Stimulated activated CD4-positive, alpha-beta T cell treated with anti-CD3 and anti-CD28 coated beads, Interleukin-4, amount 100 ng/mL, for 1 hour (primary cell): ENCODE data around the gene CFDP1.

Source experiments
- DNase-seq: peaks from one replicate; pipeline ENCODE4 v3.0.0-alpha.2; 2020

Gene CFDP1

DNA sequence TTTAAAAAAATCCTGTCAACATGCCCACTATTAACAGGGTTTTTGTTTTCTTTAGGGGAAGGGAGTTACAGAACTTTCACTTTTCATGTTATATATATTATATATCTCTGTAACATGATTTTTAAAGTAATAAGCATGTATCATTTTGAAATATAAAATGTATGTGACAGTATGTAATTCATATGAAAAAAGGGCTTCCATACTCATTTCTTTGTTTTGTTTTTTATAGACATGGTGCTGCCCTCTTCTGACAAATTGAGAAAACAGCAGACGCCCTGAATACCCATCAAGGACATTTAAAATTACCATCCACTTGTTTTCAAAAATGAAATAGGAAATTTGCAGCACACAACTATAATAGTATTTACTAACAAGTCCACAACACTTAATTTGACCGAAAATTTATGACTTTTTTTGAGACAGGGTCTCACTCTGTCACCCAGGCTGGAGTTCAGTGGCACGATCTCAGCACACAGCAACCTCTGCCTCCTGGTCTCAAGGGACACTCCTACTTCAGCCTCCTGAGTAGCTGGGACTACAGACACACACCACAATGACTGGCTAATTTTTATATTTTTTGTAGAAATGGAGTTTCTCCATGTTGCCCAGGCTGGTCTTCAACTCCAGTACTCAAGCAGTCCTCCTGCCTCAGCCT is 30.4 kb downstream of the CFDP1 start:
- no peak for DNase-seq

DNA sequence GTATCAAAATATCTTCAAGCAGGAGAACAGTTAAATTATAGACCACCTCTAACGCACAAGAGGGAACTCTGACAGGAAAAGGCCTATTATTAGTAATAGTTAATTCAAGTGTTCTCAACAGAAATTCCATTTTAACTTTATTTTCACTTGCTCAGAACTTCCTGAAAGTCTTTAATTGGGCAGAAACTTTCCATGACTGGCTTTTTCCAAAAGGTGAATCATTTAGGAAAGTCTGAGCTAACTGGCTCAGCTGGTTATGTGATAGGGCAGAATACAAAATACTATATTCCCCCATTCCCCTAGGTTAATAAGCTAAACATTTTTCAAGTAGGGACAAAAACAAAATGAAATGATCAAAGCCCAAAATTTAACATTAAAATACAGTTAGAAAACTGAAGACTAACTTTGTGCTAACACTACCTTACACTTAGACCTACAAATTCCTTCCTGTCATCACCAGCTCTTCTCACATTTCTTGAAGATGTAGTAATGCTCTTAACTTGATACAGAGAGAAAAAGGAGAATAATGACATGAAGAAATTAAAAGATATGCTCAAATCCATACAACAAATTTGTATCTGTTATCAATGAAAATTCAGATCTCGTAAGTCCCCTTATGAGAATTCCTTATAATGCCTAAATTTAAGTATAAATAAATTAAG is 31.0 kb downstream of the CFDP1 start:
- DNase-seq, result no peak

DNA sequence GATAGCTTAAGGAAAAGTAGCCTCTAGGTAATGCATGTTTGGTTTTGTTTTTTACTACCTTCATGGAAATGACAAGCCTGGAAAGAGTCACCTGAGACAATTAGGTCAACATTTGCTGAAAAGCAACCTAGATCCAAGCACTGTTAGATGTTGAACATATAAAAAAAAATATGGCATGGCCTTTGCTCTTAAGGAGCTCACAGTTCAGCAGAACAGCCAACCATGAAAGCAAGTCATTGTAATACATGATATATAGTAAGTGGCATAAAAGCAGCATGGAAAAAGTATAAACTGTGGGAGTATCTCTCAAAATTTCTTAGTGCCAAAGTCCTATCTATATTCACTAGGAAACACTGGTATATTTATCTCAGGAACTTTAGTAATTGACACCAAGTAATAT is 31.6 kb downstream of the CFDP1 start:
- no peak for DNase-seq

DNA sequence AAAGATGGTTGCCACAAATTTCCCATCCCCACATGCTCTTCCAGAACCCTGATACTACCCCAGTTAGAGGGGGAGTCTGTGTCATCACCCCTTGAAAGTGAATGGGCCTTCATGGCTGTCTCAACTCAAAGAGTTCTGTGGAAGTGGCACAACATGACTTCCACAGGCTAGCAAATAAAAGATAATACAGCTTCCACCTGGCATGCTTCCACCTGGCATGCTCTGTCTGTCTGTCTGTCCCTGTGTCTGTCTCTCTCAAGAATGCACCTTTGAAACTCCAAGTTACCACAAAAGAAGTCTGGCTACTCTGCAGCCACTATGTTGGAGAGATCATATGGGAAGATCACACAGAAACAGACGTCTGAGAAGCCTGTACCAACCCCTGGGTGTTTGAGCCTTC is 35.0 kb downstream of the CFDP1 start:
- no peak for DNase-seq

DNA sequence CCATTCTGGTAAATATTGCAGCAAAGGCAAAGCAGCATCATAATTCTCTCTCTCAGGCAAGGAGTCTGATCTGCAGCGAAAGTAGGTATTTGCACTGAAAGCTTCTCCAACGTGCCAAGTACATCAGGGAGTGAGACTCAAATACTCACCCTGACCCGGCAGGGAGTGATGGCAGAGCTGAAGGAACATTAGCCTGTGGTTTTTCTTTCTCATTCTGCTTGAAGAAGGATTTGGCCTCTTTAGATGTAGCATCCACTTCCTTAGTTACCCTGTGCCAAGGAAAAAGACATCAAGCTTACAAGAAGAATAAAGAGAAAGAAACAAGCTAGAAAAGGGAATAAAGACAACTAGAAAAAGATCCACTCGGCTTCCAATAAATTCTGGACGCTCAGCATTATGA is 38.4 kb downstream of the CFDP1 start:
- DNase-seq, result no peak

DNA sequence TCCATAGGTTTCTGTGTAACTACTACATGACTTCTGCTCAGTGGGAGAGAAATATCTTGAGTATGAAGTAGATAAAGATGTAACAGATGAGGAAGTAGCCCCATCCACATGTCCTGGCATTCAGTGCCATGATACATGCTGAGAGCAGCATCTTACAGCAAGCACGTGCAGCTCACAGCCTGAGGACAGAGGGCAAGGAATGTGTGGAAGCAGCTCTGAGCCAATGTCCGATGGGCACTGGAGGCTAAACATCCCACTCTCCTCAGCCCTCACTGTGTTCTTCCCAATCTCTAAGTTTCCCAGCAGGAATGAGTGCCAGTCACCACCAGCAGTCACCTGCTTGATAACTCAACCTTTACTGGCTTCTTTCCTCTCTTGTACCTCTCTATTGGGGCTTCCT is 40.4 kb downstream of the CFDP1 start:
- DNase-seq, result no peak

DNA sequence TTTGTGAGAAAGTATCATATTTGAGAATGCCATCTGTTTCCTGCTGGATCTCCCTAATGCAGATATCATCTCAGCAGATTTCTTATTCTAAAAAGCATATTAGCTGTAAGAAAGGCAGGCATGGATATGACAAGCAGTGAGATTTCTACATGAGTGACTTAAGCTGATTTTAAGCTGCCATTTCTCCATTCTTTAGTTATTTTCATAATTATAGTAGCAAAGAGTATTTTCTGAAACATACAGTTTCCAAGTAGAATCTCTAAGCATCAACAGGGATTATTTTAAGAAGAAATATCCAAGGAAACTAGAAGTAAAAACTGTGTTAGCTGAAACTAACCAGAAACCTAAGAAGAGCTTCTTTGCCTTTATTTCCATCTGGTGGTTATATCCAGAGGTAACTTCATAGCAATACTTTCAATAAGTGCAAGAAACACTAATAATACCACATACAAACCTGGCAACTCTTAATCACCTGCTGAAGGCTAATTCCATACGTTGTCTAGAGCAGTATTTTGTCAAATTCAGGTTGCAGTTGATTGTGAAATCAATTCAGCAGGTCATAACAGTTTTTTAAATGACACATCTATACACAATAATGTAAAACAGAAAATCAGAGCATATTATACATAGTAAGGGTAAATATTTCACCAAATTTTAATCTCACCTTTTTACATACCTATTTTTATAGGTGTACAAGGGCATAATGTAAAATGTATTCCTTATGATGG is 42.2 kb downstream of the CFDP1 start:
- DNase-seq, result no peak

DNA sequence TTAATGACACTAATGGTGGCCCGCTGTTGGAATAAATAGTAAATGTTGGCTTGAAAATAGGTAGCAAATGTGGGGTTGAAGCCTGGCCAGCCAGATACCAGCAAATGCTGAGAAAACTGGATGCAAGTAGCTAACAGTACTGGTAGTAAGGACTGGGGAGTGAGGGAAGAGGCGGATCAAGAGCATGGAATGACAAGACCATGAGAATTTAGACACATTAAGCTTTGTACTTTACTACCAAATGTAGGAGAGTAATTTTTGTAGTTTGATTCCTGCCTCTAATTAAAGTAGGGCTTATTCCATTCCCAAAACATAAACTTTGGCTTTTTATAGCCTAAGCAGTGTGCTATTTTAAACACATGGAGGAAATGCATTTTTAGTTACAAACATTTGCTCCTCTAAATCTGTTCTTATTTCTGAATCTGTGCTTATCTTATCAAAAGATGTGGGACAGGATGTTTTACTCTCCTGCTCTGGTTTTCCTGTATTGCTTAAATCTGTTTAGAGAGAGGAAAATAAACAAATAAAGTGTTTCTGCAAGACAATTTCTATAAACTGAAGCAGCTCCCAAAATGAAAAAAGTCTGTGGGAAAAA is 44.1 kb downstream of the CFDP1 start:
- no peak for DNase-seq

DNA sequence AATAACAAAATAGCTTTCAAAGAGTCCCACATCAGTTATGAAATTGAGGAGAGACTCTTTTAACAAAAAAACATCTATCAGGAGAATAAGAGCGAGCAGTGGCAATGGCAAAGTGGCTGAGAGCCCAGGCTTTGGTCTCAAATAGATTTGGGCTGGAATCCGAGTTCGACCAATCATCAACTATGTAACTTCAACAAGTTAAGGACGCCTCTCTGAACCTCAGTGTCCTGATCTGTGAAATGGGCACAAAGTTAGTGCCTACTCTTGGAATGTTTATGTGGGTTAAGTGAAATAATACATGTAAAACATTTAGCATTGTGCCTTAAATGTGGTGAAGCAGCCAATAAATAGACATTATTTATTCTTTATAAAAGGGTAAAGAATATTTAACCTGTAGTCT is 45.4 kb downstream of the CFDP1 start:
- no peak for DNase-seq

DNA sequence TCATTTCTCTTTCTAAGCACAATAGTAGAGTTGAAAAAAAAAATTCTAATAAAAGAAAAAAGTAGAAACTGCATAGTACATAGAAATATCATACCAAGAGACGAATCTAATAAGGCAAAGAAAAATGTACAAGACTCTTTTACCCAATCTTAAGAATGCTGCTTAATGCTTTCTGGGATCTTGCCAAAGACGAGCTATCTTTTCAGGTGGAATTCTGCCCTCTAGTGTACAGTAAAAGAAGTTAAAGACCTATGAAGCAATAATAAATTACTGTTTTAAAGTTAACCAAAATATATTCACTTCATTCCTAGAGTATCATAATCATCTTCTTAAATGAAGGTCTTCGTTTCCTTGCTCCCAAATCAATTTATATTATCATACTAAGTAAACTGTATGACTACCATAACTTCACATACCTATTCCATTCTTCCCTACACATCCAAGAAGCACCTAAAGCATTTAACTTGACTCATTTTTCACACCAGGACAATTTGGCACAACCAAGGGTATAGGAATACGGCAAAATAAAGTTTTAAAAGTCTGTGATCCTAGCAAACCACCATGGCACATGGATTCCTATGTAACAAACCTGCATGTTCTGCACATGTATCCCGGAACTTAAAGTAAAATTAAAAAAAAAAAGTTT is 47.7 kb downstream of the CFDP1 start:
- DNase-seq, result no peak

DNA sequence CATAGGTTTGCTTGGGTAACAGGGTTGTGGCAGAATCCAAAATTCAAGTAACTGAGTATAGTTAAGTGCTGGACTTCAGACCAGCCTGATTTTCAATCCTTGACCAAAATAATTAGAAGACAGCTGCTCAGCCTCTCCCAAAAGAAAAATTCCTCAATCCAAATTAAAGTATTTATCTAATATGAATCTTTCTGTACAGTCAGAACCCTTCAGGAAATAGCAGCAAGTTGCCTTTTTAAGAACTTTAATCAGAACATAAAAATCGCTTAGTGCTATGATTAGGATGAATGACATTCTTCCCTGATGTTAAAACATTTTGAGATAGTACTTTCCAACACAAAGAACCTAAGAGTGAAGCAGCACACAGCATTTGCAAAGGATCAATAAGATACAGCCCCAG is 50.2 kb downstream of the CFDP1 start:
- no peak for DNase-seq

DNA sequence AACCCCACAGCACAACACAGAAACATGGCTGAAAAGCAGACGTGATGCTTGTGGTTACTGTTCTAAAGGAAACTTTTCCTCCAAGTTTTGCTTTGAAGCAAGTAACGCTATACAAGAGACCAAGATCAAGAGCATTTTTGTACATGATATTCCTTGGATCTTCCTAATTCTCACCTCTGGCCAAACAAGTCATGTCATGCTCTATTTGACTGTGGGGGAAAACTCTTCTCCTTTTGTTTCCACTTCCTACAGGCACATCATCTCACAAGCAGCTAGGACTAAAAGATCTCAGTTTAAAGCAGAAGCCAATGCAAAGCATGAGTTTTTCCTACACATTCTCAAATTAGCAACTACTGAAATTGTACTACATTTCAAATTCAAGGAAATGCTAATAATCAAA is 50.7 kb downstream of the CFDP1 start:
- DNase-seq, result no peak

DNA sequence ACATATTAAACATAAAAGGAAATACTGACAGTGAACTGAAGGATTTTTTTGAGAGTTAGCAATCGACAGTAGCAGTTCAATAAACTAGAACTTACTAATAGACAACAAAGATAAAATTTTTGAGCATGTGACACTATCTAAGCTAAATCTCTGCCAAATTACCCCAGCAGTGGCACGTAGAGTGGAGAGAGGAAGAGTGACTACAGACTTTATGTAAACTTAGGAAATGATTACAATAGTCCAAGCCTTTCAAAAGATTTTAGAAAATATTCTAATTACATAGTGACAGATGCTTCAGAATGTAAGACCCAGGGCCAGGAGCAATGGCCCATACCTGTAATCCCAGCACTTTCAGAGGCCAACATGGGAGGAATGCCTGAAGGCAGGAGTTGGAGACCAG is 52.4 kb downstream of the CFDP1 start:
- DNase-seq, result no peak

DNA sequence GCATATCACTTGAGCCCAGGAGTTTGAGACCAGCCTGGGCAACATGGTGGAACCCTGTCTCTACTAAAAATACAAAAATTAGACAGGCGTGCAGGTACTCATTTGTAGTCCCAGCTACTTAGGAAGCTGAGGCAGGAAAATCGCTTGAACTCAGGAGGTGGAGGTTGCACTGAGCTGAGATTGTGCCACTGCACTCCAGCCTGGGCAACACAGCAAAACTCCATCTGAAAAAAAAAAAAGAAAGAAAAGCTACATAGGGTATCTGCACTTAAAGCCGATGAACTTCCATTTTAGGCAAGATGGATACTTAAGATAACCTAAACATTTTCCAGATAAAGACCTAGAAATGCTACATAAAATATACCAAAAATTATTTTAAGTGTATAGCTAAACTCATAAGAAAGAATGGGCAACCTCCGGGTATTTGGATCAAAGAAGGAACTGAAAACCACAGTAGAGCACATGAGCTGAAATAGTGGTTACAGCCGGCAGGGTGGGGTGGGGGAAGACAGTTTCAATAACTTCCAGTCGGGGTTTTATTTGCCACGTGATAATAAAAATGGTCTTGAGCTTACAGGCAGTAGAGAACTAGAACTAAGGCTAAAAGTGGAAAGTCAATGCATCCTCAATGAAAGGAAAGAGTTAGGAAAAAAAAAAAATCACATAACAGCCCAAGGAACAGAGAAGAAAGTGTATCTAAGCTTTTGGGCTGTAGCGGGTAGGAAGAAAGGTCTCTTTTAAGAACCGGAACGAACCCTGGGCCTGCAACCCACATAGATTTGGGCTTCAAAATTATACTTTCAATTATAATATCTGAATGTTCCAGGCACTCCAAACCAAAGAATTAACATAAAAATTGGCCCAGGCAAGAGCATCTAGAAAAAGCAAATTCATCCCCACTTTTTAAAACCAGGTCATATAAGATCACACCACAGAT is 53.1 kb downstream of the CFDP1 start:
- DNase-seq, result peak; percentile 23

DNA sequence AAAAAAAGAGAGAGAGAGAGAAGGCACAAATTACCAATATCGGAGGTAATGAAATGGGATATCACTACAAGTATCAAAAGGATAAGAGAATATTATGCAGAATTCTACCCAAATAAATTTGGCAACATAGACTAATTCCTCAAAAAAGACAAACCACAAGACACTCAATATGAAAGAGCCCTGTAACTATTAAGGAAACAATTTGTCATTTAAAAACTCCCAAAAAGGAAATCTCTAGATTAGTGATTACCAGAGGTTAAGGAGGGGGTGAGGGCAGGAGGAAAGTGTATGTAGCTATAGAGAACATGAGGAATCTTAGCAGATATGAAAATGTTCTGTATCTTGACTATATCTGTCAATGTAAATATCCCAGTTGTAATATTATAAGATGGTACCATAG is 54.0 kb downstream of the CFDP1 start:
- no peak for DNase-seq

DNA sequence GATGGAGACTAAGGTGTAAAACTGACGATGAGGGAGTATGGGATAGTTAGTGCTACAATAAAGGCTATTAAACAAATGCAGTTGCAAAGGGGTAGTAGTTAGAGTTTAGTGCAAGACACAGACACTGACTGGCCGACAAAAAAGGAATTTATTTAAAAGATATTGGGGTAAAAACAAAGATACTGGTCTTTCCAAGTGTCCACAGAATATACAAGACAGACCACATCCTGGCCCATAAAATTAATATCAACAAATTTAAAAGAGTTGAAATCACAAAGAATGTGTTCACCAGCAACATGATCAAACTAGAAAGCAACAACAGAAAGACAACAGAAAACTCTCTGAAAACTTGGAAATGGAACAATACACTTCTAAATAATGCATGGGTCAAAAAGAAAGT is 54.7 kb downstream of the CFDP1 start:
- no peak for DNase-seq

DNA sequence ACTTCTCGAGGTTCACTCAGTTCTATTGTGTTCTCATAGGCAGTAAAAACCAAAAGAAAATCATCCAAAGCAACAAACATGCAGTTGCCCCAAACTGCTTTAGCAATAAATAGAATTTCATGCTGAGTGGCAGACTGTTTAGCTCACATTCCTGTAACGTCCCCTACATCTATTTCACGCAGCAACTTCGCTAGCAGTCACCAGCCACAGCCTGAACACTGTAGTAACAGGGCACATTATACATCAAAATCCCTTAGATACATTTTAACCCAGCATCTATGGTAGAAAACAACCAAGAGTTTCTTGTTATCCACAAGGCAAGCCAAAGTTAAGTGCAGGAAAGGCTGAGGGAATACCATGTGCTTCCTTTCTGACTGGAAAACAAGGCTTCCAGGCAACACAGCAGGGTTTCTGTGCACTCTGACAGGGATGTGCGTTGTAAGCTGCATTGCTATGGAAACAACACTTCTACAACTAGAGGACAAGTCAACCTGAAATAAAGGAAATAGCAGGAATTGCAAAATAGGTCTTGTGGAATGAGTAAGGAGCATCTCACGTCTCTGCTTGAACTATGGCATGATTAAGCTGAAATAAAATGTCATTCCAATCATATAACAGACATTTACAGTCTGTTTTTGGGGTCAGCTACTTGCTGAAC is 55.4 kb downstream of the CFDP1 start:
- no peak for DNase-seq

DNA sequence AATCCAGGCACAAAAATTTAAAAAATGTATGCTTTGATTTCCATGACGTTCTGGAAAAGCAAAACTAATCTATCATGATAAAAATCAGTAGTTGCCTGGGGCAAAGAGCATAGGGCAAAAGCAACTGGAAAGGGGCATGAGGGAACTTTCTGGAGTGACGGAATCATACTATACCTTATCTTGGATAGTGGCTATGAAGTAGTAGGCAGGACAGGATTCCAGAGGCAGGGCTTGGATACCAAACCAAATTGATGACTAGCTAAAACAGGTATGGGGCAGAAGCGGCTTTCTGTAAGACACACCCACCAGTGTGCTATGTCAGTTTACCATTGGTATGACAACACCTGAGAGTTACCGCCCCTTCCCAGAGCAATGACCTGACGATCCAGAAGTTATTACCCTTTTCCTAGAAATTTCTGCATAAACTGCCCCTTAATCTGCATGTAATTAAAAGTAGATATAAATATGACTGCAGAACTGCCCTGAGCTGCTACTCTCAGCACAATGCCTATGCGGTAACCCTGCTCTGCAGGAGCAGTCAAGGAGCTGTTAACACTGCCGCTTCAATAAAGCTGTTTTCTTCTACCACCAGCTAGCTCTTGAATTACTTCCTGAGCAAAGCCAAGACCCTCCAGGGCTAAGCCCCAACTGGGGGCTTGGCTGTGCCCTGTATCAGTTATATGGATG is 56.7 kb downstream of the CFDP1 start:
- no peak for DNase-seq

DNA sequence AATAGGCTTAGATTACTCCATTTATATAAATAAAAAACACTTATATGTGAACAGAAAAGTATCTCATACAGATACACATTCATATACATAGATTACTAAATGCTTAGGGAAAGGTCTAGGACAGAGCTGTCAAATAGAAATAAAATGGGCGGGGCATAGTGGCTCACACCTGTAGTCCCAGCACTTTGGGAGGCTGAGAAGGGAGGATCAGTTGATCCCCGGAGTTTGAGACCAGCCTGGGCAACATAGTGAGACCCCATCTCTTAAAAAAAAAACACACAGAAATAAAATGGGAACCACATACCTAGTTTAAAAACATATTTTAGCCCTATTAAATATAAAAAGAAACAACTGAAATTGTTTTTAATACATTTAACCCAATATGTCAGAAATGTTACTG is 58.9 kb downstream of the CFDP1 start:
- DNase-seq, result no peak

DNA sequence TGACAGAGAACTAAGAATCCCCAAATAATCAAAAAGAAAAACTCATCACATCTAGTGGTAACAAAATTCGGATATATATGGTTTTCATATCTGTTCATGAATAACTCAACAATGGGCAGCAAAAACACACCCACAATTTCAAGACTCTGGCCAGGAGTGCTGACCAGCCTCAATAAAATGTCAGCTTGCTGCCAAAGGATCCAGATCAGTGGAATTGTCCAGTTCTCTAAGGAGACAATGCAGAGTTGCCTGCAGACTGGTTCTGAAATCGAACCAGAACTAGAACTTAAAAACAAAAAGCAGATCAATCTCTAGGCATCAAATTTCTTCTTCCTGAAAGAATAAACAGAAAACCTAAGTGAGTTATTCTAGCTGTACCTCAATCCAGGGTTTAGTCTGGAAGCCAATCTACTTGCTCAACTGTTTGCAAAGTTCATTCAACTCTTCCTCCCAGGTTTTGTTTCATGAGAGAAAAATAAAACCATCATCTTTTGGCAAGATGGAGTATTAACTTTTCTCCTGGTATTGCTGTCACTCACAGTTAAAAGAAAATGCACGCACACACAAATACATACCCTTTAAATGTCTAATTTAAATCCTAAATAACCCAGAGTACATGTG is 61.0 kb downstream of the CFDP1 start:
- no peak for DNase-seq

DNA sequence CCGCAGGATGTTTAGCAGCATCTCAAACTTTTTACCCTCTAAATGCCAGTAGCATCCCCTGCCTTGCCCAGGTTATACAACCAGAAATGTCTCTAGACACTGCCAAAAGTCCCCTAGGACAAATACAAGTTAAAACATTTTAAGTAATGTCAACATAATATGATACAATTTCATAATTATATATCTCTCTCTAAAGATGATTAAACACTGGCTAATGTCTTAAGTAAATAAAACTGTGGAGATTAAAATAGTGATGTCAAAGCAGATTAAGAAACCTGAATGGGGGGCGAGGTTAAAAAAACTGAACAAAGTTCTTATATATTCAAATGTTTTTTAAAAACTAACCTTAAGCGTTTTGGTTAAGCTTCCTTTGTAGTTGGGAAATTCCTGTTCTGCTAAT is 62.1 kb downstream of the CFDP1 start:
- DNase-seq, result no peak
